IMR-90 (cell line): Measurements from ENCODE around the gene TNRC6B. TPM values are rescaled to one million over a fixed set of nuclear protein-coding genes. Genes with fewer than 3 reads are reported as not detected.

Source experiments
- ATAC-seq: fragments of 200-7000 bp; cut with Tn5 transposase; 2 replicates; pipeline ENCODE4 v1.9.1; 2020; ENCODE audit warnings: low read depth, mild to moderate bottlenecking, moderate library complexity
- BruUV-seq: library from RNA; stranded (reverse); fragments of 400-500 nt; replicated peaks from 2 replicates; lab custom pipeline; 2021; lab: Mats Ljungman, UMichigan
- CTCF ChIA-PET: fragments of 300-600 bp; formaldehyde crosslinking; extraction: SDS; loops from one replicate; lab custom pipeline; 2021; ENCODE audit warnings: antibody characterized with exemption; lab: Yijun Ruan, JAX
- POLR2A ChIA-PET: fragments of 300-600 bp; sonication (Branson Sonifier 250); formaldehyde crosslinking; loops from one replicate; lab custom pipeline; 2022; ENCODE audit warnings: antibody characterized with exemption; ENCODE audit not compliant: unreplicated experiment; lab: Charles Lee
- DNase-seq: peaks from one replicate; pipeline ENCODE4 v3.0.0; 2013
- H2AFZ ChIP-seq: replicated peaks from 2 replicates; pipeline ENCODE3; 2013; ENCODE audit warnings: low read length, mild to moderate bottlenecking; ENCODE audit not compliant: poor library complexity
- H2AK5ac ChIP-seq: 2 replicates; pipeline ENCODE4 v1.6.1; 2013; ENCODE audit warnings: low read depth, low read length, inconsistent platforms
- H2AK9ac ChIP-seq: replicated peaks from 2 replicates; pipeline ENCODE3; 2013; ENCODE audit warnings: mild to moderate bottlenecking, low read depth, low read length, moderate library complexity; ENCODE audit not compliant: poor library complexity
- H2BK120ac ChIP-seq: 2 replicates; pipeline ENCODE4 v1.6.1; 2013; ENCODE audit warnings: low read depth, low read length, inconsistent platforms
- H2BK15ac ChIP-seq: 3 replicates; pipeline ENCODE4 v1.6.1; 2013; ENCODE audit warnings: low read depth, low read length, inconsistent platforms
- H2BK20ac ChIP-seq: 2 replicates; pipeline ENCODE4 v1.6.1; 2013; ENCODE audit warnings: low read depth, mild to moderate bottlenecking, inconsistent platforms, low read length, moderate library complexity
- H2BK5ac ChIP-seq: 2 replicates; pipeline ENCODE4 v1.6.1; 2013; ENCODE audit warnings: mild to moderate bottlenecking, low read depth, low read length, inconsistent platforms; ENCODE audit not compliant: poor library complexity, severe bottlenecking
- H3K14ac ChIP-seq: replicated peaks from 2 replicates; pipeline ENCODE4 v1.6.1; 2013; ENCODE audit warnings: low read depth, low read length, inconsistent platforms
- H3K18ac ChIP-seq: 2 replicates; pipeline ENCODE4 v1.6.1; 2013; ENCODE audit warnings: low read depth, low read length, control low read depth
- H3K23ac ChIP-seq: 2 replicates; pipeline ENCODE4 v1.6.1; 2013; ENCODE audit warnings: low read depth, low read length, inconsistent platforms
- H3K27ac ChIP-seq: 2 replicates; pipeline ENCODE4 v1.5.1; 2013; ENCODE audit warnings: mild to moderate bottlenecking, control low read depth, low read length; ENCODE audit not compliant: insufficient read depth
- H3K27me3 ChIP-seq: 2 replicates; pipeline ENCODE4 v1.6.1; 2013; ENCODE audit warnings: low read length; ENCODE audit not compliant: control insufficient read depth, insufficient read depth
- H3K36me3 ChIP-seq: 2 replicates; pipeline ENCODE4 v1.6.1; 2013; ENCODE audit warnings: low read length, mixed read lengths; ENCODE audit not compliant: control insufficient read depth, insufficient read depth
- H3K4ac ChIP-seq: 2 replicates; pipeline ENCODE4 v1.6.1; 2013; ENCODE audit warnings: low read depth, low read length, inconsistent platforms
- H3K4me1 ChIP-seq: 2 replicates; pipeline ENCODE4 v1.6.1; 2013; ENCODE audit warnings: low read length, mixed read lengths; ENCODE audit not compliant: control insufficient read depth, insufficient read depth
- H3K4me2 ChIP-seq: 2 replicates; pipeline ENCODE4 v1.6.1; 2013; ENCODE audit warnings: low read depth, mild to moderate bottlenecking, control low read depth, low read length, moderate library complexity
- H3K4me3 ChIP-seq: 2 replicates; pipeline ENCODE4 v1.5.1; 2013; ENCODE audit warnings: low read depth, mild to moderate bottlenecking, control low read depth, low read length, moderate library complexity; ENCODE audit not compliant: insufficient read depth
- H3K56ac ChIP-seq: 2 replicates; pipeline ENCODE4 v1.6.1; 2013; ENCODE audit warnings: low read length, inconsistent platforms; ENCODE audit not compliant: insufficient read depth; ENCODE audit errors: extremely low read depth
- H3K79me1 ChIP-seq, 2 experiments: 2 replicates each; pipeline ENCODE4 v1.6.1; 2013; ENCODE audit warnings: low read length in 2 of 2, inconsistent platforms in 1 of 2, low read depth in 1 of 2
- H3K9ac ChIP-seq: 2 replicates; pipeline ENCODE4 v1.6.1; 2013; ENCODE audit warnings: low read depth, low read length, control low read depth
- H3K9me1 ChIP-seq: 2 replicates; pipeline ENCODE4 v1.6.1; 2013; ENCODE audit warnings: low read length, inconsistent platforms; ENCODE audit not compliant: insufficient read depth
- H3K9me3 ChIP-seq: 2 replicates; pipeline ENCODE4 v1.6.1; 2013; ENCODE audit warnings: low read length; ENCODE audit not compliant: control insufficient read depth, insufficient read depth
- H4K20me1 ChIP-seq: 2 replicates; pipeline ENCODE4 v1.6.1; 2013; ENCODE audit warnings: low read length, inconsistent platforms; ENCODE audit not compliant: insufficient read depth
- H4K5ac ChIP-seq: 2 replicates; pipeline ENCODE4 v1.6.1; 2013; ENCODE audit warnings: mild to moderate bottlenecking, low read depth, low read length, control low read depth
- H4K8ac ChIP-seq, 2 experiments: 2 replicates each; pipeline ENCODE4 v1.6.1; 2013; ENCODE audit warnings: low read depth in 2 of 2, low read length in 2 of 2, control low read depth in 1 of 2, inconsistent platforms in 1 of 2
- H4K91ac ChIP-seq: 2 replicates; pipeline ENCODE4 v1.6.1; 2013; ENCODE audit warnings: low read depth, low read length, inconsistent platforms; ENCODE audit not compliant: insufficient read depth
- CEBPB ChIP-seq: IDR thresholded peaks from 2 replicates; pipeline ENCODE4 v1.6.1; 2012; ENCODE audit warnings: low read depth, low read length, improper control_type of control experiment
- CHD1 ChIP-seq: IDR thresholded peaks from 2 replicates; pipeline ENCODE4 v1.6.1; 2012; ENCODE audit warnings: low read depth, low read length, improper control_type of control experiment
- CTCF ChIP-seq: conservative IDR thresholded peaks from 2 replicates; pipeline ENCODE4 v1.5.1; 2012; ENCODE audit warnings: mild to moderate bottlenecking, low read depth, low read length, improper control_type of control experiment
- MAFK ChIP-seq: IDR thresholded peaks from 2 replicates; pipeline ENCODE4 v1.6.1; 2012; ENCODE audit warnings: low read depth, low read length, improper control_type of control experiment
- MXI1 ChIP-seq: IDR thresholded peaks from 2 replicates; pipeline ENCODE4 v1.6.1; 2012; ENCODE audit warnings: low read depth, mild to moderate bottlenecking, low read length, moderate library complexity, borderline replicate concordance
- POLR2A ChIP-seq: IDR thresholded peaks from 2 replicates; pipeline ENCODE4 v1.6.1; 2012; ENCODE audit warnings: mild to moderate bottlenecking, low read depth, low read length
- RFX5 ChIP-seq: IDR thresholded peaks from 2 replicates; pipeline ENCODE4 v1.8.0; 2012; ENCODE audit warnings: low read depth, mild to moderate bottlenecking, low read length, moderate library complexity
- USF2 ChIP-seq: fragments of 150-350 bp; IDR thresholded peaks from 2 replicates; pipeline ENCODE4 v1.6.1; 2017; ENCODE audit warnings: mild to moderate bottlenecking, antibody characterized with exemption, low read length, low read depth
- WGBS, 2 experiments: methylation state at CpG; one replicate each; pipeline versions ENCODE4 v1.1.5 to v1.1.7; 2013; ENCODE audit warnings: missing lambda C conversion rate in 2 of 2; ENCODE audit not compliant: insufficient read length in 1 of 2; ENCODE audit errors: extremely low coverage in 2 of 2; 5-methylcytosine and 5-hydroxymethylcytosine counted together
- dilution Hi-C: fragments of 300-500 bp; cut with HindIII; formaldehyde crosslinking; loops from one replicate; pipeline ENCODE4 v1.14.3; 2018; ENCODE audit warnings: low sequenced_read_pairs; ENCODE audit not compliant: unreplicated experiment
- in situ Hi-C: fragments of 300-500 bp; cut with MboI; formaldehyde crosslinking; loops from 3 replicates; pipeline ENCODE4 v1.14.3; 2019; ENCODE audit warnings: low sequenced_read_pairs, inconsistent platforms, mixed read lengths
- intact Hi-C: fragments of 100-400 bp; cut with micrococcal nuclease; formaldehyde crosslinking; loops from 2 replicates; pipeline ENCODE4 v1.10.0; 2022
- polyA plus RNA-seq, 3 experiments: library from polyadenylated mRNA; depleted of rRNA; stranded (reverse); fragments of >200 nt; gene quantifications; 2 replicates each; pipeline ENCODE4 v1.2.3, GENCODE V29; 2012; ENCODE audit warnings: low replicate concordance in 1 of 3
- total RNA-seq: library from RNA; depleted of rRNA; stranded (reverse); fragments of >200 nt; gene quantifications from 2 replicates; pipeline ENCODE4 v1.2.3, GENCODE V29; 2012

TNRC6B gene
- total and polyA plus RNA-seq, 2 of the 4 experiments (the other 2 are of a cell fraction), result 3.9 to 17.0 TPM

GRCh38 chr22:40335358-40335757 lies 157.6 kb downstream of the TNRC6B start:
- no peak overlapping the region for H3K9ac ChIP-seq
- no peak overlapping the region for H3K4me3 ChIP-seq
- no peak overlapping the region for H3K18ac ChIP-seq
- in situ Hi-C loops, result no loop called here
- no peak overlapping the region for H2AK5ac ChIP-seq
- dilution Hi-C loops, result no loop called here
- H3K14ac ChIP-seq, result no peak overlapping the region
- no peak overlapping the region for H4K8ac ChIP-seq
- no TSS peak for BruUV-seq
- H3K23ac ChIP-seq, result no peak overlapping the region
- H2BK5ac ChIP-seq, result no peak overlapping the region
- no peak overlapping the region for H3K27ac ChIP-seq
- intact Hi-C loops, result no loop called here
- peaks cover 9% of the 10 kb centered on the region for H3K9me1 ChIP-seq
- H4K5ac ChIP-seq, result no peak overlapping the region
- H2BK20ac ChIP-seq, result no peak overlapping the region
- H3K36me3 ChIP-seq, result peaks cover 2% of the 10 kb centered on the region; the same call in 1 of the 2 replicates
- no peak overlapping the region for H2BK120ac ChIP-seq
- no peak for TF ChIP-seq CEBPB
- no peak for TF ChIP-seq POLR2A
- TF ChIP-seq CTCF, result no peak
- TF ChIP-seq RFX5, result no peak
- no peak for TF ChIP-seq USF2
- TF ChIP-seq MAFK, result no peak
- TF ChIP-seq MXI1, result no peak
- TF ChIP-seq CHD1, result no peak
- H2AFZ ChIP-seq, result no peak overlapping the region
- no CpG with 5 or more reads among the region's 2 CpGs for WGBS, 2 experiments
- 0 out of 2 replicates have a peak, but pooled peaks cover 5% of the 10 kb centered on the region for H4K20me1 ChIP-seq
- H2BK15ac ChIP-seq, result no peak overlapping the region
- ATAC-seq, result no peak
- no peak for DNase-seq
- H3K27me3 ChIP-seq, result no peaks in the 10 kb centered on the region
- CTCF ChIA-PET, result interaction anchor here (0.6 to 1.0 kb wide), 2 partner anchors 10 to 264 kb away, joined by 4 to 7 read pairs; no protein-coding TSS in a partner anchor
- H3K4me2 ChIP-seq, result no peak overlapping the region
- H3K9me3 ChIP-seq, result no peaks in the 10 kb centered on the region
- no peak overlapping the region for H3K4ac ChIP-seq
- no peak overlapping the region for H4K91ac ChIP-seq
- no peak overlapping the region for H2AK9ac ChIP-seq
- POLR2A ChIA-PET, result interaction anchor here (0.6 kb wide), 2 partner anchors 35 to 79 kb away, joined by 6 to 7 read pairs; partner anchors contain the start of gene SGSM3
- no peak overlapping the region for H3K56ac ChIP-seq
- peaks cover 0 to 5% of the 10 kb centered on the region in 2 experiments; a peak in 1 of 4 replicates for H3K79me1 ChIP-seq
- H3K4me1 ChIP-seq, result peaks cover 4% of the 10 kb centered on the region
